WTC11 (cell line): ENCODE data around the gene EMP1. TPM values are rescaled to one million over a fixed set of nuclear protein-coding genes. Genes with fewer than 3 reads are reported as not detected.

Experiments used
- ATAC-seq: fragments of 200-7000 bp; cut with Tn5 transposase; 2 replicates; pipeline ENCODE4 v1.10.0; 2021; ENCODE audit warnings: mild to moderate bottlenecking, moderate library complexity
- CTCF ChIA-PET: fragments of 300-600 bp; sonication (Branson Sonifier 250); formaldehyde crosslinking; loops from one replicate; lab custom pipeline; 2021; ENCODE audit warnings: antibody characterized with exemption; lab: Charles Lee
- POLR2A ChIA-PET: fragments of 350-600 bp; sonication (Branson Sonifier 250); formaldehyde crosslinking; loops from one replicate; lab custom pipeline; 2021; ENCODE audit warnings: antibody characterized with exemption; lab: Charles Lee
- DNase-seq: peaks from one replicate; pipeline ENCODE4 v3.0.0; 2021; ENCODE audit warnings: low spot score
- H3K27ac Mint-ChIP-seq: 2 replicates; pipeline ENCODE4 v1.8.0; 2021; ENCODE audit warnings: mixed read lengths
- H3K27me3 Mint-ChIP-seq: 2 replicates; pipeline ENCODE4 v1.8.0; 2021; ENCODE audit warnings: low read depth, mild to moderate bottlenecking, moderate library complexity, mixed read lengths
- H3K36me3 Mint-ChIP-seq: 2 replicates; pipeline ENCODE4 v1.8.0; 2021; ENCODE audit warnings: mixed read lengths
- H3K4me1 Mint-ChIP-seq: 2 replicates; pipeline ENCODE4 v1.8.0; 2022; ENCODE audit warnings: mixed read lengths
- H3K4me3 Mint-ChIP-seq: 2 replicates; pipeline ENCODE4 v1.8.0; 2021; ENCODE audit warnings: mild to moderate bottlenecking, moderate library complexity, mixed read lengths
- H3K9me3 Mint-ChIP-seq: 2 replicates; pipeline ENCODE4 v1.8.0; 2021; ENCODE audit warnings: mixed read lengths
- ATF1 ChIP-seq: sonication (generic); formaldehyde crosslinking; IDR thresholded peaks from 2 replicates; pipeline ENCODE4 v1.8.1; 2023; ENCODE audit warnings: mild to moderate bottlenecking, moderate library complexity, missing genetic modification reagents
- ATF2 ChIP-seq: sonication (generic); formaldehyde crosslinking; IDR thresholded peaks from 2 replicates; pipeline ENCODE4 v1.8.1; 2022; ENCODE audit warnings: low read depth, missing genetic modification reagents, borderline replicate concordance
- ERG ChIP-seq: fragments of 250-450 bp; sonication (Bioruptor Pico); IDR thresholded peaks from 2 replicates; pipeline ENCODE4 v1.8.0; 2021; ENCODE audit warnings: mild to moderate bottlenecking
- ESRRA ChIP-seq: sonication (generic); formaldehyde crosslinking; IDR thresholded peaks from 2 replicates; pipeline ENCODE4 v1.8.1; 2022; ENCODE audit warnings: mild to moderate bottlenecking, missing genetic modification reagents, borderline replicate concordance
- ETV6 ChIP-seq: sonication (generic); formaldehyde crosslinking; IDR thresholded peaks from 2 replicates; pipeline ENCODE4 v1.8.1; 2022; ENCODE audit warnings: mild to moderate bottlenecking, missing genetic modification reagents
- GTF2I ChIP-seq: fragments of 250-450 bp; sonication (Bioruptor Pico); conservative IDR thresholded peaks from 2 replicates; pipeline ENCODE4 v1.4.0; 2021; ENCODE audit warnings: mild to moderate bottlenecking
- HMGXB4 ChIP-seq: sonication (generic); formaldehyde crosslinking; IDR thresholded peaks from 2 replicates; pipeline ENCODE4 v1.8.1; 2023; ENCODE audit warnings: mild to moderate bottlenecking, moderate library complexity, missing genetic modification reagents
- IRF2 ChIP-seq: sonication (generic); formaldehyde crosslinking; IDR thresholded peaks from 2 replicates; pipeline ENCODE4 v1.8.0; 2022; ENCODE audit warnings: low read depth, missing genetic modification reagents, borderline replicate concordance
- JAZF1 ChIP-seq: fragments of 250-450 bp; sonication (Bioruptor Pico); IDR thresholded peaks from 2 replicates; pipeline ENCODE4 v1.9.0; 2021; ENCODE audit warnings: moderate library complexity, mild to moderate bottlenecking, inconsistent platforms
- JUN ChIP-seq: sonication (generic); formaldehyde crosslinking; IDR thresholded peaks from 2 replicates; pipeline ENCODE4 v1.8.0; 2023; ENCODE audit warnings: mild to moderate bottlenecking, missing genetic modification reagents
- NFE2L1 ChIP-seq: sonication (generic); formaldehyde crosslinking; IDR thresholded peaks from 2 replicates; pipeline ENCODE4 v1.8.1; 2023; ENCODE audit warnings: missing genetic modification reagents
- OVOL2 ChIP-seq: fragments of 250-450 bp; sonication (Bioruptor Pico); IDR thresholded peaks from 2 replicates; pipeline ENCODE4 v1.9.0; 2021; ENCODE audit warnings: mild to moderate bottlenecking, borderline replicate concordance
- PRRX2 ChIP-seq: fragments of 250-450 bp; sonication (Bioruptor Pico); IDR thresholded peaks from 2 replicates; pipeline ENCODE4 v1.8.0; 2021; ENCODE audit warnings: mild to moderate bottlenecking
- TCF7 ChIP-seq: sonication (generic); formaldehyde crosslinking; IDR thresholded peaks from 2 replicates; pipeline ENCODE4 v1.8.0; 2022; ENCODE audit warnings: mild to moderate bottlenecking, low read depth, missing genetic modification reagents, moderate library complexity
- ZBTB43 ChIP-seq: sonication (generic); formaldehyde crosslinking; IDR thresholded peaks from 2 replicates; pipeline ENCODE4 v1.8.1; 2023; ENCODE audit warnings: mild to moderate bottlenecking, missing genetic modification reagents
- ZNF121 ChIP-seq: sonication (generic); formaldehyde crosslinking; IDR thresholded peaks from 2 replicates; pipeline ENCODE4 v1.8.0; 2023; ENCODE audit warnings: missing genetic modification reagents
- ZNF232 ChIP-seq: sonication (generic); formaldehyde crosslinking; IDR thresholded peaks from 2 replicates; pipeline ENCODE4 v1.8.0; 2022; ENCODE audit warnings: mild to moderate bottlenecking, missing genetic modification reagents
- ZNF423 ChIP-seq: fragments of 250-450 bp; sonication (Bioruptor Pico); IDR thresholded peaks from 2 replicates; pipeline ENCODE4 v2.1.2; 2022; ENCODE audit warnings: mild to moderate bottlenecking, moderate library complexity
- ZNF671 ChIP-seq: fragments of 250-450 bp; sonication (Bioruptor Pico); IDR thresholded peaks from 2 replicates; pipeline ENCODE4 v1.8.0; 2021; ENCODE audit warnings: mild to moderate bottlenecking
- total RNA-seq: library from RNA; stranded (reverse); gene quantifications from 3 replicates; pipeline ENCODE4 v1.2.3, GENCODE V29; 2021
- TF ChIP-seq, protein P1 (sequence below): sonication (generic); formaldehyde crosslinking; conservative IDR thresholded peaks from 2 replicates; pipeline ENCODE4 v1.8.1; 2022; ENCODE audit warnings: mild to moderate bottlenecking, missing genetic modification reagents

Gene EMP1
- total RNA-seq, 1 experiment from 2014 or later: 1.4 TPM

GRCh38 chr12:13209436-13210235 is 13.1 kb downstream of the EMP1 start:
- H3K27ac Mint-ChIP-seq: no peak overlapping the region
- H3K27me3 Mint-ChIP-seq: no peaks in the 10 kb centered on the region
- ATAC-seq (no peak), DNase-seq (no peak)
- CTCF ChIA-PET: interaction anchor here (0.6 to 4.0 kb wide), 20 partner anchors 14 to 373 kb away, joined by 3 to 47 read pairs (median 6); partner anchors contain the start of genes FAM234B and GSG1
- H3K36me3 Mint-ChIP-seq: no peaks in the 10 kb centered on the region
- TF ChIP-seq ERG: no peak
- TF ChIP-seq HMGXB4 (CRISPR knock-in tag): no peak
- no peak for TF ChIP-seq OVOL2 (CRISPR knock-in tag)
- no peak for TF ChIP-seq ETV6
- no peak for TF ChIP-seq GTF2I (CRISPR knock-in tag)
- no peak for TF ChIP-seq ZNF121 (CRISPR knock-in tag)
- TF ChIP-seq ESRRA: no peak
- TF ChIP-seq ATF2: no peak
- TF ChIP-seq JUN (CRISPR knock-in tag): no peak
- TF ChIP-seq PRRX2 (CRISPR knock-in tag): no peak
- TF ChIP-seq ZNF232 (CRISPR knock-in tag): no peak
- TF ChIP-seq TCF7 (CRISPR knock-in tag): no peak
- TF ChIP-seq IRF2 (CRISPR knock-in tag): no peak
- TF ChIP-seq ZNF423 (CRISPR knock-in tag): no peak
- no peak for TF ChIP-seq ZNF671 (CRISPR knock-in tag)
- TF ChIP-seq ATF1: no peak
- TF ChIP-seq, protein P1, sequence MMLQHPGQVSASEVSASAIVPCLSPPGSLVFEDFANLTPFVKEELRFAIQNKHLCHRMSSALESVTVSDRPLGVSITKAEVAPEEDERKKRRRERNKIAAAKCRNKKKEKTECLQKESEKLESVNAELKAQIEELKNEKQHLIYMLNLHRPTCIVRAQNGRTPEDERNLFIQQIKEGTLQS: no peak
- no peak for TF ChIP-seq JAZF1 (CRISPR knock-in tag)
- no peak for TF ChIP-seq NFE2L1 (CRISPR knock-in tag)
- POLR2A ChIA-PET: no interaction called here
- H3K4me3 Mint-ChIP-seq: no peak overlapping the region
- peaks cover 49% of the 10 kb centered on the region for H3K4me1 Mint-ChIP-seq
- no peaks in the 10 kb centered on the region for H3K9me3 Mint-ChIP-seq

- ATAC-seq: no peak
- POLR2A ChIA-PET: no interaction called here
- H3K4me3 Mint-ChIP-seq: no peak overlapping the region
- TF ChIP-seq ZBTB43: no peak
- no peak for DNase-seq
- H3K27me3 Mint-ChIP-seq: no peaks in the 10 kb centered on the region
- H3K9me3 Mint-ChIP-seq: no peaks in the 10 kb centered on the region; the same call in 1 of the 2 replicates
- no peak overlapping the region for H3K27ac Mint-ChIP-seq
- peaks cover 42% of the 10 kb centered on the region for H3K4me1 Mint-ChIP-seq
- H3K36me3 Mint-ChIP-seq: no peaks in the 10 kb centered on the region
- CTCF ChIA-PET: interaction anchor here (0.9 to 4.1 kb wide), 14 partner anchors 8 to 374 kb away, joined by 3 to 47 read pairs (median 18); partner anchors contain the start of gene GSG1
These were observed 14.0 kb downstream of the EMP1 start for GRCh38 chr12:13210236-13211190.
